Right ventricle myocardium inferior (tissue), 1 donor: ENCODE data around the gene IL12RB2. TPM values are rescaled to one million over a fixed set of nuclear protein-coding genes. Genes with fewer than 3 reads are reported as not detected.
A peak's percentile ranks its signal among the peaks of the same experiment; 100 is the strongest.

Source experiments
- ATAC-seq: fragments of 200-7000 bp; cut with Tn5 transposase; one replicate; pipeline ENCODE4 v1.9.1; 2020; ENCODE audit warnings: mild to moderate bottlenecking, moderate library complexity
- DNase-seq: peaks from one replicate; pipeline ENCODE4 v3.0.0; 2021; ENCODE audit errors: missing footprints
- intact Hi-C: fragments of 100-400 bp; cut with DNase I; formaldehyde crosslinking; loops from one replicate; pipeline ENCODE4 v1.11.0; 2022
- total RNA-seq: library from RNA; stranded (reverse); fragmentation: NEBNext Ultra II Directional; extraction: Animal tissue kit (Norgen Biotek cat#: 25700); gene quantifications from one replicate; pipeline ENCODE4 v1.2.1, GENCODE V29; 2021
- donor health status: DM: no; HTN: yes; CAD: no; lungs with severe emphysema.

IL12RB2 gene
- total RNA-seq, 1 donor from 2014 or later, result 0.41 TPM

- no peak for ATAC-seq
- no peak for DNase-seq
Measured at GRCh38 chr1:67339623-67340343, 32.1 kb downstream of the IL12RB2 start.

GRCh38 chr1:67342076-67342890 lies 34.6 kb downstream of the IL12RB2 start:
- intact Hi-C loops, result no loop called here
- DNase-seq (no peak), ATAC-seq (no peak)

More at GRCh38 chr1:67339623-67340343, 32.1 kb downstream of the IL12RB2 start:
- intact Hi-C loops, result no loop called here

GRCh38 chr1:67345556-67345955 lies 37.9 kb downstream of the IL12RB2 start:
- intact Hi-C loops, result no loop called here
- no peak for ATAC-seq
- no peak for DNase-seq

GRCh38 chr1:67346982-67347381 lies 39.3 kb downstream of the IL12RB2 start:
- intact Hi-C loops, result loop anchor here (1.0 kb wide), 1 partner anchor 144 kb away; no protein-coding TSS in a partner anchor

GRCh38 chr1:67347688-67348472 lies 40.2 kb downstream of the IL12RB2 start:
- ATAC-seq, result peak; percentile 65
- DNase-seq, result no peak
- intact Hi-C loops, result loop anchor here (1.0 to 2.0 kb wide), 2 partner anchors 143 to 153 kb away; no protein-coding TSS in a partner anchor

More at GRCh38 chr1:67346982-67347381, 39.3 kb downstream of the IL12RB2 start:
- ATAC-seq (no peak), DNase-seq (no peak)

GRCh38 chr1:67348586-67349252 lies 41.0 kb downstream of the IL12RB2 start:
- ATAC-seq (no peak), DNase-seq (no peak)
- intact Hi-C loops, result loop anchor here (2.0 kb wide), 1 partner anchor 152 kb away; no protein-coding TSS in a partner anchor

GRCh38 chr1:67350783-67351182 lies 43.1 kb downstream of the IL12RB2 start:
- DNase-seq (no peak), ATAC-seq (no peak)
- intact Hi-C loops, result no loop called here

GRCh38 chr1:67352211-67352610 lies 44.5 kb downstream of the IL12RB2 start:
- intact Hi-C loops, result no loop called here
- ATAC-seq, result no peak

GRCh38 chr1:67355745-67356424 lies 48.2 kb downstream of the IL12RB2 start:
- ATAC-seq (no peak), DNase-seq (no peak)
- intact Hi-C loops, result no loop called here

More at GRCh38 chr1:67352211-67352610, 44.5 kb downstream of the IL12RB2 start:
- DNase-seq, result no peak

GRCh38 chr1:67359592-67359991 lies 51.9 kb downstream of the IL12RB2 start:
- ATAC-seq, result no peak
- no peak for DNase-seq
- intact Hi-C loops, result no loop called here

GRCh38 chr1:67361641-67362040 lies 54.0 kb downstream of the IL12RB2 start:
- intact Hi-C loops, result no loop called here
- DNase-seq, result no peak
- ATAC-seq, result no peak

- DNase-seq (peak; percentile 63), ATAC-seq (no peak)
- intact Hi-C loops, result no loop called here
Measured at GRCh38 chr1:67367370-67368045, 59.8 kb downstream of the IL12RB2 start.

- DNase-seq, result no peak
- no peak for ATAC-seq
- intact Hi-C loops, result no loop called here
Measured at GRCh38 chr1:67368046-67368514, 60.4 kb downstream of the IL12RB2 start.

- ATAC-seq (no peak), DNase-seq (no peak)
- intact Hi-C loops, result no loop called here
Measured at GRCh38 chr1:67371043-67371442, 63.4 kb downstream of the IL12RB2 start.

GRCh38 chr1:67371681-67372080 lies 64.0 kb downstream of the IL12RB2 start:
- intact Hi-C loops, result no loop called here
- ATAC-seq (no peak), DNase-seq (no peak)

GRCh38 chr1:67372136-67372535 lies 64.5 kb downstream of the IL12RB2 start:
- intact Hi-C loops, result no loop called here
- DNase-seq (no peak), ATAC-seq (no peak)

- intact Hi-C loops, result no loop called here
- DNase-seq, result no peak
- ATAC-seq, result no peak
Measured at GRCh38 chr1:67372898-67373297, 65.2 kb downstream of the IL12RB2 start.
